IPS-NIHi7 (cell line): ENCODE data around the gene DDX39A.
"Not testable (repeated sequence)": the region's sequence is repeated elsewhere in the genome, so short reads cannot be mapped to it uniquely, and the experiment has no call there.

Experiments
- DNase-seq: peaks from one replicate; pipeline ENCODE4 v3.0.0; 2012; ENCODE audit warnings: mixed read lengths; ENCODE audit errors: extremely low spot score

The DDX39A gene

DNA sequence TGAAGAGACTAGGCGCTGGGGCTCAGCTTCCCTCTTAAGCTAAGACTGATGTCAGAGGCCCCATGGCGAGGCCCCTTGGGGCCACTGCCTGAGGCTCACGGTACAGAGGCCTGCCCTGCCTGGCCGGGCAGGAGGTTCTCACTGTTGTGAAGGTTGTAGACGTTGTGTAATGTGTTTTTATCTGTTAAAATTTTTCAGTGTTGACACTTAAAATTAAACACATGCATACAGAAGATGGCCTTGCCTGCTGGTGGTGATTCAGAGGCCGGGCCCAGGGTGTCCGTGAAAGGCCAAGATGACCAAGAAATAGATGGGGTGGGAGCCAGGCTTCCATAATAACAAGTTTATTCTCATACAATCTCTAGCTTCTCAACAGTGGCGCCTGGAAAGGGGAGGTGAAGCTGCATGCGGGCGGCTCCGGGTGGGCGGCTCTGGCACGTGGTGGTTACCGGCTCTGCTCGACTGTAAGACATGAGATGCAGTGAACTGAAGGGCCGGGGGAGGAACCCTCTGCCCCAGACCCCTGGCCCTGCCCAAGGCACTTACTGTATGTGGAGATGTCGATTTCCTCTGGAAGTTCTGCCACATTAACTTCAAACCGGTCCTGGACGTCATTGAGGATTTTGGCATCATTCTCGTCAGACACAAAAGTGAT lies 10.5 kb downstream of the DDX39A start:
- DNase-seq: no peak

GRCh38 chr19:14407605-14408484 lies 11.3 kb downstream of the DDX39A start:
- DNase-seq: no peak

DNA sequence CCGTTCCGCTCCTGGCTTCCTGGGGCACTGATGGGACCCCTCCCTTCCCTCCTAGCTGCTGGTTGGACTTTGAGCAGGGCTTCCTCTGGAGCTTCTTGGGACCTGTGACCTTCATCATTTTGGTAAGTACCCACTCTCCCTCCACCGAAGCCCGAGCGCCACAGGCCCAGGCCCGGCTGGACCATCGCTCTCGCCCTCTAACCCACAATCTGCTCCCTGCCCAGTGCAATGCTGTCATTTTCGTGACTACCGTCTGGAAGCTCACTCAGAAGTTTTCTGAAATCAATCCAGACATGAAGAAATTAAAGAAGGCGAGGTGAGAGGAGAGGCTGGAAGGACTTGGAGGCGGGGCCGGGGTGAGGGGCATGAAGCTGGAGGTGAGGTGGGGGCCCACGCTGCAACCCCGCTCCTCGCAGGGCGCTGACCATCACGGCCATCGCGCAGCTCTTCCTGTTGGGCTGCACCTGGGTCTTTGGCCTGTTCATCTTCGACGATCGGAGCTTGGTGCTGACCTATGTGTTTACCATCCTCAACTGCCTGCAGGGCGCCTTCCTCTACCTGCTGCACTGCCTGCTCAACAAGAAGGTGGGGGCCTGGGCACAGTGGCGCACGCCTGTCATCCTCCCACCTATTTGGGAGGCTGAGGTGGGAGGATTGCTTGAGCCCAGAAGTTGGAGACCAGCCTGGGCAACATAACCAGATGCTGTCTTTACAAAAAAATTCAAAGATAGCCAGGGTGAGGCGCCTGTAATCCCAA lies 12.3 kb downstream of the DDX39A start:
- DNase-seq: no peak

GRCh38 chr19:14405758-14406644 lies 13.1 kb downstream of the DDX39A start:
- peak; percentile 100 for DNase-seq

DNA sequence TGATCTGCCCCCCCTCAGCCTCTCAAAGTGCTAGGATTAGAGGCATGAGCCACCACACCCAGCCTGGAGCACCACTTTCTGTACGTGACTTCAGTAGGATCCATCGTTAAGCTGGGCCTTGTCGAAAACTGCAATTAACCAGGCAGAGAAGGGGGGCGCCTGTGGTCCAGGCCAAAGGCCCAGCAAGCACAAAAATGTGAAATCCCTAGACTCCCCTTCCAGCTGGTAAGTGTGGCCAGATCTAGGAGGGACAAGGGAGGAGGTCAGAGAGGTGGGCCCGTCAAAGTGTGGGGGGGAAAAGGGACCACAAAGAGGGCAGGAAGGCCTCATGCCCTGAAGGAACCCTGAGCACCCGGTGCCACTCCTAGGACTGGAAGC lies 13.8 kb downstream of the DDX39A start:
- DNase-seq: peak; percentile 63

DNA sequence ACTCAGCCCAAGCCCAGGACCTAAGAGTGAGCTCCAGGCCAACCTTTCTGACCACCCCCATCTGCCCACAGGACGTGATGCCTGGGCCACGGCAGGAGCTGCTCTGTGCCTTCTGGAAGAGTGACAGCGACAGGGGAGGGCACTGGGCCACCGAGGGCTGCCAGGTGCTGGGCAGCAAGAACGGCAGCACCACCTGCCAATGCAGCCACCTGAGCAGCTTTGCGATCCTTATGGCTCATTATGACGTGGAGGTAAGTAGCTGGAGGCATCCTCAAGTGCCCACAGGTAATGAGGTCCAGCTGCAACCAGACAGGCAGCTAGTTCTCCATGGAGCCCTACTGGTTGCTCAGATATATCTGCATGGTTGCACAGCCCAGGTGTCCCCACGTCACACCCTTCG lies 14.8 kb downstream of the DDX39A start:
- no peak for DNase-seq

DNA sequence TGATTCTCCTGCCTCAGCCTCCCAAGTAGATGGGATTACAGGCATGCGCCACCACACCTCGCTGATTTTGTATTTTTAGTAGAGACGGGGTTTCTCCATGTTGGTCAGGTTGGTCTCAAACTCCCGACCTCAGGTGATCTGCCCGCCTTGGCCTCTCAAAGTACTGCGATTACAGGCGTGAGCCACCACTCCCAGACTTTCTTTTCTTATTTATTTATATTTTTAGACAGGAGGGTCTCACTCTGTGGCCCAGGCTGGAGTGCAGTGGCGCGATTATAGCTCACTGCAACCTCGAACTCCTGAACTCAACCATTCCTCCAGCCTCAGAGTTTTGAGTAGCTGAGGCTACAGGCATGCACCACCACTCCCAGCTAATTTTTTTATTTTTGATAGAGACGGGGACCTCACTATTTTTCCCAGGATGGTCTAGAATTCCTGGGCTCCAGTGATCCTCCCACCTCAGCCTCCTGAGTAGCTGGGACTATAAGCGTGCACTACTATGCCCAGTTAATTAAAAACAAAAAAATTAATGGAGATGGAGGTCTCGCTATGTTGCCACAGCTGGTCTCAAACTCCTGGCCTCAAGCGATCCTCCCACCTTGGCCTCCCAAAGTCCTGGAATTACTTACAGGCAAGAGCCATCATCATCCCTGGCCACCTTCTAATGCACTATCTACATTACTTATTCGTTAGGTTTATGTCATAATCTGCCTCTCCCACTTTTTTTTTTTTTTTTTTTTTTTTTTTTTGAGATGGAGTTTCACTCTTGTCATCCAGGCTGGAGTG lies 15.8 kb downstream of the DDX39A start:
- DNase-seq: not testable (repeated sequence)

GRCh38 chr19:14402332-14403144 lies 16.6 kb downstream of the DDX39A start:
- no peak for DNase-seq

- no peak for DNase-seq
Observed at GRCh38 chr19:14401468-14402195, 17.5 kb downstream of the DDX39A start.

DNA sequence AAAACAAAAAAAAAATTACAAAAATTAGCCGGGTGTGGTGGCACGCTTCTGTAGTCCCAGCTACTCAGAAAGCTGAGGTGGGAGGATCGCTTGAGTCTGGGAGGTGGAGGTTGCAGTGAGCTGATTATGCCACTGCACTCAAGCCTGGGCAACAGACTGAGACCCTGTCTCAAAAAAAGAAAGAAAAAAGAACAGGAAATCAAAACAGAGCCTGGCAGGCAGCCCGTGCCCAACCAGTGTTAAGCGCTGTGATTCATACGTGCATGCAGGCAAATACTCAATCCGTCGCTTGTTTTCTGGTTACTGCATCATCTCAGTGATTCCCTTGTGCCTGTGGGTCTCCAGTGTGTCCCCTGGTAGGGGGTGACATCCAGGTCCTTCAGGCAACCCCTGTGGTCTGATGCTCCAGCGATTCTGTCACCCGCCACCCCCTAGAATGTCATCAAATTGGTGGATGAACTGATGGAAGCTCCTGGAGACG lies 18.1 kb downstream of the DDX39A start:
- no peak for DNase-seq

- not testable (repeated sequence) for DNase-seq
Observed at GRCh38 chr19:14397168-14397567, 22.0 kb downstream of the DDX39A start.

GRCh38 chr19:14396730-14397129 lies 22.4 kb downstream of the DDX39A start:
- DNase-seq: not testable (repeated sequence)

GRCh38 chr19:14395710-14396336 lies 23.3 kb downstream of the DDX39A start:
- no peak for DNase-seq

- no peak for DNase-seq
Observed at GRCh38 chr19:14395262-14395661, 23.9 kb downstream of the DDX39A start.

- no peak for DNase-seq
Observed at GRCh38 chr19:14394167-14394566, 25.0 kb downstream of the DDX39A start.

- no peak for DNase-seq
Observed at GRCh38 chr19:14393329-14393728, 25.8 kb downstream of the DDX39A start.

GRCh38 chr19:14391156-14391821 lies 27.9 kb downstream of the DDX39A start:
- no peak for DNase-seq

DNA sequence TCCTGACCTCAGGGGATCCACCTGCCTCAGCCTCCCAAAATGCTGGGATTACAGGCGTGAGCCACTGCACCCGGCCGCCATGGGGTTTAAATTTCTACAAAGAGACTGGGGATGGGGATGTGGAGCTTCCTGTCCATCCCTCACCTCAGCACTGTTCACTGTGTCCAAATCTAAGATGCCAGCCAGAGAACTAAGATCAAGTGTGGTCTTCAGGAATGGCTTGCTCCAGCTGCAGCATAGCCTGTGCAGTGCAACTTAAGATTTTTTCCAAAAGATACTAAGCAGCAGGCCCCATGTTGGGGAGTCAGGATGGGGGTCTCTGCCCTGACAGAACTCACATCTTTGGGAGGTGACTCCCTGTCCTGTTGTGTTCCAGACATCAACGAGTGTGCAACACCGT lies 28.6 kb downstream of the DDX39A start:
- DNase-seq: no peak
